Activated CD4-positive, alpha-beta T cell treated with anti-CD3 and anti-CD28 coated beads, Interleukin-2, amount 10 ng/mL, durations not matched to agents 7 days and 5 days (primary cell): ENCODE results near the gene STAB2. TPM values are rescaled to one million over a fixed set of nuclear protein-coding genes. Genes with fewer than 3 reads are reported as not detected.
"Not testable (repeated sequence)": the region's sequence is repeated elsewhere in the genome, so short reads cannot be mapped to it uniquely, and the experiment has no call there.

ENCODE experiments used
- CTCF ChIA-PET: fragments of 350-600 bp; sonication (Branson Sonifier 250); formaldehyde crosslinking; loops from one replicate; lab custom pipeline; 2021; ENCODE audit warnings: antibody characterized with exemption; lab: Charles Lee
- POLR2A ChIA-PET: fragments of 350-600 bp; sonication (Branson Sonifier 250); formaldehyde crosslinking; loops from one replicate; lab custom pipeline; 2021; ENCODE audit warnings: antibody characterized with exemption; lab: Charles Lee
- DNase-seq: peaks from one replicate; pipeline ENCODE4 v3.0.0-alpha.2; 2020
- H3K27ac Mint-ChIP-seq: one replicate; pipeline ENCODE4 v1.8.0; 2021; ENCODE audit warnings: mild to moderate bottlenecking, moderate library complexity, mixed read lengths
- H3K27me3 Mint-ChIP-seq: one replicate; pipeline ENCODE4 v1.8.0; 2021; ENCODE audit warnings: mixed read lengths
- H3K36me3 Mint-ChIP-seq: one replicate; pipeline ENCODE4 v1.8.0; 2021; ENCODE audit warnings: low read depth, mixed read lengths
- H3K4me1 Mint-ChIP-seq: one replicate; pipeline ENCODE4 v1.8.0; 2021; ENCODE audit warnings: mixed read lengths
- H3K4me3 Mint-ChIP-seq: one replicate; pipeline ENCODE4 v1.8.0; 2021; ENCODE audit warnings: mild to moderate bottlenecking, moderate library complexity, mixed read lengths
- H3K9me3 Mint-ChIP-seq: one replicate; pipeline ENCODE4 v1.8.0; 2021; ENCODE audit warnings: mixed read lengths
- total RNA-seq, 2 experiments: library from RNA; stranded (reverse); gene quantifications; one replicate each; pipeline ENCODE4 v1.2.3, GENCODE V29; 2021

Gene STAB2
- total RNA-seq, 2 experiments from 2014 or later = not detected

- POLR2A ChIA-PET = no interaction called here
- CTCF ChIA-PET = no interaction called here
- Mint-ChIP-seq H3K27ac (no peak overlapping the region), H3K4me3 (no peak overlapping the region), H3K36me3 (peaks cover 2% of the 10 kb centered on the region), H3K27me3 (no peaks in the 10 kb centered on the region), H3K4me1 (no peaks in the 10 kb centered on the region), H3K9me3 (no peaks in the 10 kb centered on the region)
- no peak for DNase-seq
Measured at GRCh38 chr12:103807561-103808238, 220.6 kb downstream of the STAB2 start.

- Mint-ChIP-seq H3K4me1 (no peaks in the 10 kb centered on the region), H3K9me3 (no peaks in the 10 kb centered on the region), H3K36me3 (peaks cover 2% of the 10 kb centered on the region), H3K4me3 (no peak overlapping the region), H3K27ac (no peak overlapping the region), H3K27me3 (no peaks in the 10 kb centered on the region)
- POLR2A ChIA-PET = interaction anchor here (0.6 kb wide), 1 partner anchor 318 kb away, joined by 4 read pairs; no protein-coding TSS in a partner anchor
- CTCF ChIA-PET = no interaction called here
- DNase-seq = no peak
Measured at GRCh38 chr12:103808239-103808880, 221.3 kb downstream of the STAB2 start.

GRCh38 chr12:103809154-103809553, 222.1 kb downstream of the STAB2 start:
- CTCF ChIA-PET = no interaction called here
- POLR2A ChIA-PET = no interaction called here
- Mint-ChIP-seq H3K4me3 (no peak overlapping the region), H3K4me1 (no peaks in the 10 kb centered on the region), H3K27ac (no peak overlapping the region), H3K27me3 (no peaks in the 10 kb centered on the region), H3K36me3 (peaks cover 2% of the 10 kb centered on the region), H3K9me3 (no peaks in the 10 kb centered on the region)
- DNase-seq = no peak

GRCh38 chr12:103809639-103810038, 222.6 kb downstream of the STAB2 start:
- H3K9me3 Mint-ChIP-seq, CTCF ChIA-PET, H3K27ac Mint-ChIP-seq: not testable (repeated sequence)

GRCh38 chr12:103810111-103810510, 223.0 kb downstream of the STAB2 start:
- Mint-ChIP-seq H3K9me3 (no peaks in the 10 kb centered on the region), H3K4me3 (no peak overlapping the region), H3K27me3 (no peaks in the 10 kb centered on the region), H3K27ac (no peak overlapping the region), H3K36me3 (peaks cover 2% of the 10 kb centered on the region), H3K4me1 (no peaks in the 10 kb centered on the region)
- CTCF ChIA-PET = no interaction called here
- POLR2A ChIA-PET = no interaction called here
- DNase-seq = no peak

More at GRCh38 chr12:103809639-103810038, 222.6 kb downstream of the STAB2 start:
- H3K36me3 Mint-ChIP-seq, POLR2A ChIA-PET, H3K4me1 Mint-ChIP-seq, H3K27me3 Mint-ChIP-seq, H3K4me3 Mint-ChIP-seq, DNase-seq: not testable (repeated sequence)

- Mint-ChIP-seq H3K27ac (no peak overlapping the region), H3K9me3 (no peaks in the 10 kb centered on the region), H3K27me3 (no peaks in the 10 kb centered on the region), H3K4me1 (no peaks in the 10 kb centered on the region), H3K36me3 (peaks cover 2% of the 10 kb centered on the region), H3K4me3 (no peak overlapping the region)
- no peak for DNase-seq
- ChIA-PET CTCF (no interaction called here), POLR2A (no interaction called here)
Measured at GRCh38 chr12:103811791-103812190, 224.7 kb downstream of the STAB2 start.

GRCh38 chr12:103812789-103813188, 225.7 kb downstream of the STAB2 start:
- Mint-ChIP-seq H3K4me1 (no peaks in the 10 kb centered on the region), H3K36me3 (peaks cover 2% of the 10 kb centered on the region), H3K4me3 (no peak overlapping the region), H3K9me3 (no peaks in the 10 kb centered on the region), H3K27ac (no peak overlapping the region), H3K27me3 (no peaks in the 10 kb centered on the region)
- no peak for DNase-seq
- POLR2A ChIA-PET = no interaction called here
- CTCF ChIA-PET = no interaction called here

- Mint-ChIP-seq H3K27me3 (no peaks in the 10 kb centered on the region), H3K4me1 (no peaks in the 10 kb centered on the region), H3K36me3 (peaks cover 2% of the 10 kb centered on the region), H3K27ac (no peak overlapping the region), H3K4me3 (no peak overlapping the region), H3K9me3 (no peaks in the 10 kb centered on the region)
- ChIA-PET CTCF (no interaction called here), POLR2A (no interaction called here)
- DNase-seq = no peak
Measured at GRCh38 chr12:103813426-103813825, 226.4 kb downstream of the STAB2 start.

- Mint-ChIP-seq H3K36me3 (peaks cover 2% of the 10 kb centered on the region), H3K4me3 (no peak overlapping the region), H3K27ac (no peak overlapping the region), H3K9me3 (no peaks in the 10 kb centered on the region), H3K4me1 (no peaks in the 10 kb centered on the region), H3K27me3 (no peaks in the 10 kb centered on the region)
- ChIA-PET POLR2A (no interaction called here), CTCF (no interaction called here)
- DNase-seq = no peak
Measured at GRCh38 chr12:103813949-103814348, 226.9 kb downstream of the STAB2 start.

GRCh38 chr12:103814436-103814835, 227.4 kb downstream of the STAB2 start:
- Mint-ChIP-seq H3K9me3 (no peaks in the 10 kb centered on the region), H3K4me3 (no peak overlapping the region), H3K36me3 (peaks cover 4% of the 10 kb centered on the region), H3K27me3 (no peaks in the 10 kb centered on the region), H3K27ac (no peak overlapping the region), H3K4me1 (no peaks in the 10 kb centered on the region)
- CTCF ChIA-PET = no interaction called here
- POLR2A ChIA-PET = no interaction called here
- DNase-seq = no peak

Other genes starting within 250 kb of the STAB2 start
- gene C12orf42, start 91.3 kb upstream of the STAB2 start, total RNA-seq = 1 to 10 TPM in 1 of 2 experiments, under 1 TPM in 1; 0.57 to 1.0 TPM